CD8-positive, alpha-beta memory T cell (primary cell): ENCODE data around the gene FIGNL2. TPM values are rescaled to one million over a fixed set of nuclear protein-coding genes. Genes with fewer than 3 reads are reported as not detected.
A peak's percentile ranks its signal among the peaks of the same experiment; 100 is the strongest.
"Not testable (repeated sequence)": the region's sequence is repeated elsewhere in the genome, so short reads cannot be mapped to it uniquely, and the experiment has no call there.

Experiments
- CTCF ChIA-PET: fragments of 350-600 bp; sonication (Branson Sonifier 250); formaldehyde crosslinking; loops from one replicate; lab custom pipeline; 2021; ENCODE audit warnings: antibody characterized with exemption; lab: Charles Lee
- POLR2A ChIA-PET: fragments of 350-600 bp; sonication (Branson Sonifier 250); formaldehyde crosslinking; loops from one replicate; lab custom pipeline; 2021; ENCODE audit warnings: antibody characterized with exemption; lab: Charles Lee
- DNase-seq, 5 donors: peaks; one replicate each; pipeline versions ENCODE4 v3.0.0 to v3.0.0-alpha.2; 2020 to 2022; ENCODE audit warnings: mixed read lengths in 1 of 5
- H3K27ac ChIP-seq: one replicate; pipeline ENCODE4 v1.7.0; 2013; ENCODE audit warnings: low read depth, mild to moderate bottlenecking, low read length, moderate library complexity
- H3K27me3 ChIP-seq: 2 replicates; pipeline ENCODE4 v1.7.0; 2013; ENCODE audit warnings: low read length, mild to moderate bottlenecking; ENCODE audit not compliant: insufficient read depth, poor library complexity, severe bottlenecking
- H3K36me3 ChIP-seq: 2 replicates; pipeline ENCODE4 v1.7.0; 2013; ENCODE audit warnings: mild to moderate bottlenecking, low read length, moderate library complexity; ENCODE audit not compliant: insufficient read depth
- H3K4me1 ChIP-seq: 2 replicates; pipeline ENCODE4 v1.7.0; 2013; ENCODE audit warnings: mild to moderate bottlenecking, low read length, moderate library complexity; ENCODE audit not compliant: insufficient read depth
- H3K4me3 ChIP-seq: 2 replicates; pipeline ENCODE4 v1.7.0; 2013; ENCODE audit warnings: mild to moderate bottlenecking, low read length
- H3K9me3 ChIP-seq: 2 replicates; pipeline ENCODE4 v1.7.0; 2013; ENCODE audit warnings: mild to moderate bottlenecking, low read length
- H3K27ac Mint-ChIP-seq, 8 donors: one replicate each; pipeline ENCODE4 v1.8.0; 2020 to 2021; ENCODE audit warnings: mixed read lengths in 8 of 8, mild to moderate bottlenecking in 6 of 8, inconsistent platforms in 3 of 8, moderate library complexity in 3 of 8
- H3K27me3 Mint-ChIP-seq, 2 donors: one replicate each; pipeline ENCODE4 v1.8.0; 2020 to 2021; ENCODE audit warnings: mixed read lengths in 2 of 2, mild to moderate bottlenecking in 1 of 2, moderate library complexity in 1 of 2
- H3K36me3 Mint-ChIP-seq, 3 donors: one replicate each; pipeline ENCODE4 v1.8.0; 2020 to 2021; ENCODE audit warnings: mixed read lengths in 3 of 3, inconsistent platforms in 1 of 3, mild to moderate bottlenecking in 1 of 3
- H3K4me1 Mint-ChIP-seq, 3 donors: one replicate each; pipeline ENCODE4 v1.8.0; 2020 to 2021; ENCODE audit warnings: mixed read lengths in 3 of 3, inconsistent platforms in 1 of 3, mild to moderate bottlenecking in 1 of 3
- H3K4me3 Mint-ChIP-seq, 7 donors: one replicate each; pipeline ENCODE4 v1.8.0; 2020 to 2021; ENCODE audit warnings: mixed read lengths in 7 of 7, mild to moderate bottlenecking in 6 of 7, moderate library complexity in 4 of 7, inconsistent platforms in 2 of 7
- H3K9me3 Mint-ChIP-seq, 5 donors: one replicate each; pipeline ENCODE4 v1.8.0; 2020 to 2022; ENCODE audit warnings: mixed read lengths in 5 of 5, mild to moderate bottlenecking in 3 of 5, moderate library complexity in 2 of 5, inconsistent platforms in 1 of 5
- polyA plus RNA-seq: library from polyadenylated mRNA; unstranded; fragments of 300-500 nt; fragmentation: Illumina TruSeq; gene quantifications from one replicate; pipeline ENCODE4 v1.2.3, GENCODE V29; 2021
- total RNA-seq, 2 experiments: library from RNA; stranded (reverse); gene quantifications; one replicate each; pipeline ENCODE4 v1.2.3, GENCODE V29; 2021

FIGNL2 gene
- total and polyA plus RNA-seq, 3 experiments from 2014 or later = 0.12 to 0.70 (median 0.42) TPM

DNA sequence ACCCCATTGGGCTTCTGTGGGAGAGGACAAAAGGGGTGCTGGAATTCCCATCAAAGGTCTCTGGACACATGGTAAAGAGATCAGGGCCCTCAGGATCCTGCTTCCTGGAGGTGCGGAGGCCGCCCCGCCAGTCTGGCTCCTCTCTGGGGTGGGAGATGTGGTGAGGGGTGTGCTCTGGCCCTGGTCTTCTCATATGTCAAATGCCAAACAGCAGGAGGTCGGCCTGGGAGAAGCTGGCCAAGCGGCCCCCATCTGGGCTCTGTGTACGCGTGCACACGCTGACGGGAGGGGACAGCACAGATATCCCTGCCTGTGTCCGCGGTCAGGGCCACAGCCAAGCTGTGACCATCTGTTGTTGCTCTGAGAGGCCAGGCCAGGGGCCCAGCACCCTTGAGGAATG lies 14.1 kb downstream of the FIGNL2 start:
- no peak for DNase-seq
- CTCF ChIA-PET = interaction anchor here (1.2 kb wide), 1 partner anchor 14 kb away, joined by 4 read pairs; no protein-coding TSS in a partner anchor

GRCh38 chr12:51833448-51834227 lies 14.9 kb downstream of the FIGNL2 start:
- Histone ChIP-seq H3K36me3 (no peaks in the 10 kb centered on the region), H3K4me1 (peaks cover 12% of the 10 kb centered on the region), H3K9me3 (no peaks in the 10 kb centered on the region), H3K27me3 (peaks cover 8% of the 10 kb centered on the region), H3K4me3 (no peak overlapping the region), H3K27ac (no peak overlapping the region)
- Mint-ChIP-seq H3K36me3 (peaks cover 0 to 5% (median 0%) of the 10 kb centered on the region in 3 donors), H3K4me1 (peaks cover 11 to 16% (median 14%) of the 10 kb centered on the region in 3 donors), H3K27ac (peak overlapping the region in 1 of 8 donors; percentile 32), H3K9me3 (no peaks in the 10 kb centered on the region), H3K4me3 (peak overlapping the region in 2 of 7 donors; percentile 6 to 9), H3K27me3 (peaks cover 45 to 61% of the 10 kb centered on the region in 2 donors)
- ChIA-PET POLR2A (no interaction called here), CTCF (interaction anchor here (0.9 kb wide), 1 partner anchor 10 kb away, joined by 3 read pairs; no protein-coding TSS in a partner anchor)
- no peak for DNase-seq

More for the DNA sequence above, 14.1 kb downstream of the FIGNL2 start:
- H3K4me3 Mint-ChIP-seq = no peak overlapping the region
- H3K4me1 Mint-ChIP-seq = peaks cover 10 to 16% (median 14%) of the 10 kb centered on the region in 3 donors
- H3K4me3 ChIP-seq = no peak overlapping the region
- no peak overlapping the region for H3K27ac ChIP-seq
- peaks cover 0 to 5% (median 0%) of the 10 kb centered on the region in 3 donors for H3K36me3 Mint-ChIP-seq
- H3K27me3 ChIP-seq = peaks cover 8% of the 10 kb centered on the region
- peaks cover 46 to 64% of the 10 kb centered on the region in 2 donors for H3K27me3 Mint-ChIP-seq
- POLR2A ChIA-PET = no interaction called here
- no peaks in the 10 kb centered on the region for H3K9me3 ChIP-seq
- peaks cover 10% of the 10 kb centered on the region for H3K4me1 ChIP-seq
- H3K27ac Mint-ChIP-seq = no peak overlapping the region
- no peaks in the 10 kb centered on the region for H3K9me3 Mint-ChIP-seq
- no peaks in the 10 kb centered on the region for H3K36me3 ChIP-seq

- Histone ChIP-seq H3K36me3 (no peaks in the 10 kb centered on the region), H3K4me1 (peaks cover 23% of the 10 kb centered on the region), H3K27ac (no peak overlapping the region), H3K9me3 (no peaks in the 10 kb centered on the region), H3K4me3 (no peak overlapping the region), H3K27me3 (peaks cover 8% of the 10 kb centered on the region)
- Mint-ChIP-seq H3K36me3 (peaks cover 0 to 5% (median 0%) of the 10 kb centered on the region in 3 donors), H3K27me3 (peaks cover 45 to 62% of the 10 kb centered on the region in 2 donors), H3K27ac (peak overlapping the region in 3 of 8 donors; percentile 10 to 20 (median 10)), H3K4me1 (peaks cover 20 to 27% (median 24%) of the 10 kb centered on the region in 3 donors), H3K9me3 (no peaks in the 10 kb centered on the region), H3K4me3 (peak overlapping the region in 4 of 7 donors; percentile 6 to 67 (median 53))
- ChIA-PET CTCF (interaction anchor here (0.9 to 2.2 kb wide), 2 partner anchors 9 to 12 kb away, joined by 3 to 13 read pairs; no protein-coding TSS in a partner anchor), POLR2A (interaction anchor here (0.9 kb wide), 1 partner anchor 12 kb away, joined by 3 read pairs; no protein-coding TSS in a partner anchor)
- DNase-seq = no peak
Observed at GRCh38 chr12:51832354-51833107, 16.0 kb downstream of the FIGNL2 start.

GRCh38 chr12:51831817-51832216 lies 16.7 kb downstream of the FIGNL2 start:
- POLR2A ChIA-PET = not testable (repeated sequence)

GRCh38 chr12:51829641-51830040 lies 18.9 kb downstream of the FIGNL2 start:
- POLR2A ChIA-PET = interaction anchor here (0.6 to 1.0 kb wide), 2 partner anchors 13 to 757 kb away, joined by 3 read pairs; no protein-coding TSS in a partner anchor

More at GRCh38 chr12:51831817-51832216, 16.7 kb downstream of the FIGNL2 start:
- not testable (repeated sequence) for H3K9me3 Mint-ChIP-seq, H3K36me3 ChIP-seq, DNase-seq, H3K27me3 ChIP-seq, H3K4me3 Mint-ChIP-seq, H3K36me3 Mint-ChIP-seq, H3K9me3 ChIP-seq, H3K27ac ChIP-seq, H3K4me3 ChIP-seq, H3K27ac Mint-ChIP-seq
- CTCF ChIA-PET = interaction anchor here (1.0 to 2.2 kb wide), 2 partner anchors 8 to 11 kb away, joined by 3 to 13 read pairs; no protein-coding TSS in a partner anchor
- peaks cover 20 to 29% (median 24%) of the 10 kb centered on the region in 3 donors for H3K4me1 Mint-ChIP-seq
- H3K27me3 Mint-ChIP-seq = peaks cover 42 to 60% of the 10 kb centered on the region in 2 donors
- H3K4me1 ChIP-seq = peaks cover 25% of the 10 kb centered on the region

DNA sequence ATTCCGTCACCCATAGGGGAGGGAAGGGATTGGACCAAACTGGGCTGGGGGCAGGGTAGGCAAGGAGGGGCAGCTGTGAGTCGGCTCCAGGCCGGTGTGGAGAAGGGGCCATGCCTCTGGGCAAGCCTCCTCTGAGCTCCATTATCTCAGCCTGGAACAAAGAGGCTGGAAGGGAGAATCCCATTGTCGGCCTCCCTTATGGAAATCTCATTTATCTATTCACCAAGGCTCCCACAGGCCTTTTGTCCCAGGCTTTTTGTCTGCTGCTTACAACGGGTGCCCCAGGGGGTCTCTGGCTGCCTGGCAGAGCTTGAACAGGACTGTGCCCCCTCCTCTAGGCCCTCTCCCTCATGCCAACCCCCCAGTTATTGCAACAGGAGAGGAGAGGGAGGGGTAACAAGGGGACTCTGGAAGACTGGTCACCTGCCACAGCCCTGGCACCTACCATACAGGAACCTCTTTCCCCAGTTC lies 19.5 kb downstream of the FIGNL2 start:
- Histone ChIP-seq H3K36me3 (no peaks in the 10 kb centered on the region), H3K4me1 (peaks cover 25% of the 10 kb centered on the region), H3K4me3 (no peak overlapping the region), H3K27ac (no peak overlapping the region), H3K27me3 (peaks cover 8% of the 10 kb centered on the region), H3K9me3 (no peaks in the 10 kb centered on the region)
- CTCF ChIA-PET = interaction anchor here (1.6 kb wide), 1 partner anchor 9 kb away, joined by 5 read pairs; no protein-coding TSS in a partner anchor
- H3K9me3 Mint-ChIP-seq = no peaks in the 10 kb centered on the region
- POLR2A ChIA-PET = interaction anchor here (0.6 to 1.0 kb wide), 2 partner anchors 12 to 758 kb away, joined by 3 read pairs; no protein-coding TSS in a partner anchor
- H3K27ac Mint-ChIP-seq = no peak overlapping the region
- no peak overlapping the region for H3K4me3 Mint-ChIP-seq
- peaks cover 35 to 44% of the 10 kb centered on the region in 2 donors for H3K27me3 Mint-ChIP-seq
- peaks cover 20 to 33% (median 29%) of the 10 kb centered on the region in 3 donors for H3K4me1 Mint-ChIP-seq
- DNase-seq = no peak
- peaks cover 0 to 4% (median 0%) of the 10 kb centered on the region in 3 donors for H3K36me3 Mint-ChIP-seq

More at GRCh38 chr12:51829641-51830040, 18.9 kb downstream of the FIGNL2 start:
- peaks cover 25% of the 10 kb centered on the region for H3K4me1 ChIP-seq
- no peak for DNase-seq
- H3K36me3 ChIP-seq = no peaks in the 10 kb centered on the region
- no peak overlapping the region for H3K27ac ChIP-seq
- no peaks in the 10 kb centered on the region for H3K9me3 ChIP-seq
- Mint-ChIP-seq H3K4me3 (no peak overlapping the region), H3K27ac (peak overlapping the region in 1 of 8 donors; percentile 17), H3K27me3 (peaks cover 37 to 48% of the 10 kb centered on the region in 2 donors), H3K9me3 (no peaks in the 10 kb centered on the region), H3K36me3 (peaks cover 0 to 5% (median 0%) of the 10 kb centered on the region in 3 donors), H3K4me1 (peaks cover 20 to 29% (median 28%) of the 10 kb centered on the region in 3 donors)
- CTCF ChIA-PET = interaction anchor here (1.6 kb wide), 1 partner anchor 9 kb away, joined by 5 read pairs; no protein-coding TSS in a partner anchor
- peaks cover 8% of the 10 kb centered on the region for H3K27me3 ChIP-seq
- H3K4me3 ChIP-seq = no peak overlapping the region

- POLR2A ChIA-PET = no interaction called here
- H3K4me1 ChIP-seq = peaks cover 24% of the 10 kb centered on the region
- DNase-seq = no peak
- peaks cover 27 to 35% of the 10 kb centered on the region in 2 donors for H3K27me3 Mint-ChIP-seq
- H3K4me1 Mint-ChIP-seq = peaks cover 24 to 36% (median 34%) of the 10 kb centered on the region in 3 donors
- H3K27me3 ChIP-seq = peaks cover 8% of the 10 kb centered on the region
- H3K36me3 Mint-ChIP-seq = no peaks in the 10 kb centered on the region
- H3K36me3 ChIP-seq = no peaks in the 10 kb centered on the region
- H3K9me3 ChIP-seq = no peaks in the 10 kb centered on the region
- peak overlapping the region in 1 of 7 donors; percentile 30 for H3K4me3 Mint-ChIP-seq
- peak overlapping the region in 1 of 8 donors; percentile 9 for H3K27ac Mint-ChIP-seq
- no peak overlapping the region for H3K27ac ChIP-seq
- CTCF ChIA-PET = no interaction called here
- H3K4me3 ChIP-seq = no peak overlapping the region
- H3K9me3 Mint-ChIP-seq = no peaks in the 10 kb centered on the region
Observed at GRCh38 chr12:51827925-51828818, 20.3 kb downstream of the FIGNL2 start.
